Stimulated activated CD8-positive, alpha-beta memory T cell treated with anti-CD3 and anti-CD28 coated beads, Interleukin-2, amount 100 ng/mL, for 1 hour (primary cell): Measurements from ENCODE around the gene KLF1.
"Not testable (repeated sequence)": the region's sequence is repeated elsewhere in the genome, so short reads cannot be mapped to it uniquely, and the experiment has no call there.

Source experiments
- DNase-seq, 2 donors: peaks; one replicate each; pipeline ENCODE4 v3.0.0-alpha.2; 2020; ENCODE audit warnings: low read depth in 2 of 2

The KLF1 gene

DNA sequence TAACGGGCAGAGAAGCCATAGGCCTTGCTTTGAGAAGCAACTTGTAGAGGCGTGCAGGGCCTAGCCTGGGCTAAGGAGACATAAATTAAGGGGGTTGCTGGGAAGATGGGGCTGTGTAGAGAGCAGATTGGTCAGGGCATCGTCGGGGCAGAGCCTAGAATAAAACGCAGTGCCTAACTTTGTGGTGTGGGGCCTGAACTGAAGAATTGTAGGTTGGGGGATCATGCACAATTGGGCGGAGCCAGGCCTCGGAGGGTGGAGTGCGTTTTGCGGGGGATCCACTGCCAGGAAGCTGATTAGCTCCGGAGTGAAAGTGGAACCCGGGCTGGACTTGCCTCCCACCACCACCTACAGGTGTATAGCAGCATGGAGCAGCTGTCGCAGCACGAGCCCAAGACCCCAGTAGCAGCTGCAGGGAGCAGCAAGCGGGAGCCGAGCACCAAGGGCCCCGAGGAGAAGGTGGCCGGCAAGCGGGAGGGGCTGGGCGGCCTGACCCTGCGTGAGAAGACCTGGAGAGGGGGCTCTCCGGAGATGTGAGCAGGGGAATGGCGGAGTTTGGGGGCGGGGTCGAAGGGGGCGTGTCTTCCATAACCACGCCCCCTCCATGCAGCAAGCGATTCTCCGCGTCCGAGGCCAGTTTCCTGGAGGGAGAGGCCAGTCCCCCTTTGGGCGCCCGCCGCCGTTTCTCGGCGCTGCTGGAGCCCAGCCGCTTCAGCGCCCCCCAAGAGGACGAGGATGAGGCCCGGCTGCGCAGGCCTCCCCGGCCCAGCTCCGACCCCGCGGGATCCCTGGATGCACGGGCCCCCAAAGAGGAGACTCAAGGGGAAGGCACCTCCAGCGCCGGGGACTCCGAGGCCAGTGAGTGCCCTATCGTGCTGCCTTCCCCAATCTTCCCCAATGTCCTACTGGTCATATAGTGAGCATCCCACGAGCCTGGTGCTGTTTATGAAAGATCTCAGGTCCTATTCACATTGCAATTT, 19.6 kb downstream of the KLF1 start:
- DNase-seq = peak in 1 of 2 donors; percentile 52

DNA sequence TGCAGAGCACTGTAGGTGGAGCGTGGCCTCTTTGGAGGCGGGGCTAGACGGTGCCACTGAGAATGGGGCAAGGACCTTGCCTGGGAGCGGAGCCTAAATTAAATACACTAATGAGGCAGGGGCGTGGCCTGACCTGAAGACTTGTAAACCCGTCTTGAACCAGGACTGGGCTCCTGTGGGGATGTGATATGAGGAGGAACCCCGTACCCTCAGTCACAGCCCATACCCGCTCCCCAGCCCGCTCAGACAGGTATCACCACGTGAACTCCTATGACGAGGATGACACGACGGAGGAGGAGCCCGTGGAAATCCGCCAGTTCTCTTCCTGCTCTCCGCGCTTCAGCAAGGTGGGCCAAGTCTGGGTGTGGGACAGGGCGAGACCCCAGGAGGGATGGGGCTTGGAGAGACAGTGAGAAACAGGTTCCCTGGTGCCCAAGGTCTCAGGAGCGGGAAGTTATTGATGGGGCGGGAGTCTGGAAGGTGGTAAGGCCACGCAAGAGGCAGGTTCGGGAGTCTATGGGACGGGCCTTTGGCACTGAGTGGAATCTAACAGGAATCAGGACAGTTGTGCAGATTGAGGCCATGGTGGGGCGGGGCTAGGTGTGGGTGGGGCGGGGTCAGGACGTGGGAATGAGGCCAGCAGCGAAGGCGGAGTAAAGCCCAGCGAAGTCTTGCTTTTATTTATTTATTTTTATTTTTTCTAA, 20.4 kb downstream of the KLF1 start:
- DNase-seq = no peak

DNA sequence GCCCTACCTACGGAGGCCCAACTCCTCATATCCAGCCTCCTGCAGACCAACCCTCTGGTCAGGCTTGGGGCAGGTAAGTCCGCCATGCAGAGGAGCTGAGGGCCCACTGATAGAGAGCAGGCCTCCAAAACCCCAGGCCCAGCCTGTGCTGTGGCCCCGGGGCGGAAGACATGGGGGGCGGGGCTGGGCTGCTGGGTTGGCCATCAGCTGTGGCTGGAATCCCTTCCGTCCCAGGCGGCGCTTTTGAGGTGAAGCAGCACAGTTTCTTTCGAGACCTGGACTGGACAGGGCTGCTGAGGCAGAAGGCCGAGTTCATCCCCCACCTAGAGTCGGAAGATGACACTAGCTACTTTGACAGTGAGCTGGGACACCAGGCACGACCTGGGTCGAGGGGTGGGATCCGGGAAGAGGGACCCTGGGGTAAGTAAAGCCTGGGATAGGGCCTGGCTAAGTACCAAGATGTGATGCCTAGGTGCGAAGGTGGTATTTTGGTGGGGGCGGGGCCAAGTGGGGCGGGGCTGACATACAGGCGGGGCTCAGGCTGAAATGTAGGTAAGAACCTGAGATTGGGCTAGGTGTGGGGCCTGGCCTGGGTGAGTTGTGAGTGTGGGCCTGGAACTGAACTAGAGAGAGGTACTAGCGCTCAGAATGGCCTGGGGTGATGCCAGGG, 21.1 kb downstream of the KLF1 start:
- no peak for DNase-seq

DNA sequence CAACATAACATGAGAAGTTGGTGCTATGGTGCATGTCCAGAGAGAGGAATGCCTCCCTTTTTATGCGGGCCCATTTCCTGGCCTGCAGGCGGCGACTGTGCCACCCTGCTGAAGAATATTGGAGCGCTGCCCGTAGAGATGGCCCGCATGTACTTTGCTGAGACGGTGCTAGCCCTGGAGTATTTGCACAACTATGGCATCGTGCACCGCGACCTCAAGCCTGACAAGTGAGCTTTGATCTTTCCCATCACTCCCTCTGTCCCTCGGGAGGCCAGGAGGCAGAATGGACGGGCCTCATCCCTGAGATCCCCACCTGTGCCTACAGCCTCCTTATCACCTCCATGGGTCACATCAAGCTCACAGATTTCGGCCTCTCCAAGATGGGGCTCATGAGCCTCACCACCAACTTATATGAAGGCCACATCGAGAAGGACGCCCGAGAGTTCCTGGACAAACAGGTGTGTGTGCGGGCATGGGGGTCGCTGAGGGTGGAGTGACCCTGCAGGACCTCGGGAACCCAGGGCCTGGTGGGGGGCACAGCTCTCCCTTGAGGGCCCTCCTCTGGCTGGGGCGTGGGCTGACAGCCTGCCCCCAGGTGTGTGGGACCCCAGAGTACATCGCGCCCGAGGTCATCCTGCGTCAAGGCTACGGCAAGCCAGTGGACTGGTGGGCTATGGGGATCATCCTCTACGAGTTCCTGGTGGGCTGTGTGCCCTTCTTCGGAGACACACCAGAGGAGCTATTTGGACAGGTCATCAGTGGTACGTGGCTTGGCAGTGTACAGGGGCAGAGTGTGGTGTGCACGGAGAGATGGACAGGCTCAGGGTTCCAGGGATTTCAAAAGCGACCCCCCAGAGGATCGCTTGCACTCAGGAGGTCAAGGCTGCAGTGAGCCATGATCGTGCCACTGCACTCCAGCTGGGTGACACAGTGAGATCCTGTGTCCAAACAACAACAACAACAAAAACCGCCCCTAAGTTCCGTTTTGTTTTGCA, 22.0 kb downstream of the KLF1 start:
- no peak for DNase-seq

DNA sequence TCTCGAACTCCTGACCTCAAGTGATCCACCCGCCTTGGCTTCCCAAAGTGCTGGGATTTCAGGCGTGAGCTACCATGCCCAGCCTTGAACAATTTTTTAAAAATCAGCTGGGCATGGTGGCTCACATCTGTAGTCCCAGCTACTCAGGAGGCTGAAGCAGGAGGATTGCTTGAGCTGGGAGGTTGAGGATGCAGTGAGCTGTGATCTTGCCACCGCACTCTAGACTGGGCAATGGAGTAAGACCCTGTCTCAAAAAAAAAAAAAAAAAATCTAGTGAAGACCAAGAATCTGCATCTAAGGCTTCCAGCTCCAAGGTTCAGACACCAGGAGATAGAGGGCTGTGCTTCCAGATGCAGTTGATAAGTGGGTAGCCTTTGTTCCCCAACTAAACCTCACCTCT, 22.9 kb downstream of the KLF1 start:
- no peak for DNase-seq

DNA sequence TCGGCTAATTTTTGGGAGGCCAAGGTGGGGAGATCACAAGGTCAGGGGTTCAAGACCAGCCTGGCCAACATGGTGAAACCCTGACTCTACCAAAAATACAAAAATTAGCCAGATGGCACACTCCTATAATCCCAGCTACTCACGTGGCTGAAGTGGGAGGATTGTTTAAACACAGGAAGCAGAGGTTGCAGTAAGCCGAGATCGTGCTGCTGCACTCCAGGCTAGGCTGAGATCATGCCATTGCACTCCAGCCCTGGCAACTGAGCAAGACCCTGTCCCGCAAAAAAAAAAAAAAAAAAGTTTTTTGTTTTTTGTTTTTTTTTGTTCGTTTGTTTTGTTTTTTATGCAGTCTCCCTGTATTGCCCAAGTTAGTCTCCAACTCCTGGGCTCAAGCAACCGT, 27.5 kb downstream of the KLF1 start:
- DNase-seq = no peak

DNA sequence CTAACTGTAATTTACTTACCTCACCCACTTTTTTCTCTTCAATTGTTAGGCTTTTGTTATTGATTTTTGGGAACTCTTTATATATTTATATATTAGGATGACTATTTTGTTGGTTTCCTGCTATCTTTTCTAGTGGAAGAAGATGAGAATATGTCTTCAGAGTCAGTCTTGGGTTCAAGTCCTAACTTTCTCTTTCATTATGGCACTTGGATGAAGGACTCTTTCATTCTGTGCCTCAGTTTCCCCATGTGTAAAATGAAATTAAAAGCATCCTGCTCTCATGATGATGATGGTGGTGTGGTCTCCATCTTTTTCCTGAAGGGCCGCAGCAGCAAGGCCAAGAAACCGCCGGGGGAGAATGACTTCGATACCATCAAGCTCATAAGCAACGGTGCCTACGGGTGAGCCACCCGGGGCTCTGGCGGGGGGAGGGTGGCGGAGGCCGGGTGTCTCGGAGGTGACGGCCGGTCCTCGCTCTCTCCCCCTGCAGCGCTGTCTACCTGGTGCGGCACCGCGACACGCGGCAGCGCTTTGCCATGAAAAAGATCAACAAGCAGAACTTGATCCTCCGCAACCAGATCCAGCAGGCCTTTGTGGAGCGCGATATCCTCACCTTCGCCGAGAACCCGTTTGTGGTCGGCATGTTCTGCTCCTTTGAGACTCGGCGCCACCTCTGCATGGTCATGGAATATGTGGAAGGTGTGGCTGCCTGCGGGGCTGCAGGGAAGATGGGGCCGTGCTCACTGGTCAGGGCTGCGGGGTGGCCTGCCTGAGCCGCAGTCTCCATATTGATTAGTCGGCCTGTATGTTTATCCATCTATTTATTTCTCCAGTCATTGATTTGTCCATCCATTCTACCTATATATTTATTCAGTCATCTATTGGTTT, 28.7 kb downstream of the KLF1 start:
- no peak for DNase-seq

DNA sequence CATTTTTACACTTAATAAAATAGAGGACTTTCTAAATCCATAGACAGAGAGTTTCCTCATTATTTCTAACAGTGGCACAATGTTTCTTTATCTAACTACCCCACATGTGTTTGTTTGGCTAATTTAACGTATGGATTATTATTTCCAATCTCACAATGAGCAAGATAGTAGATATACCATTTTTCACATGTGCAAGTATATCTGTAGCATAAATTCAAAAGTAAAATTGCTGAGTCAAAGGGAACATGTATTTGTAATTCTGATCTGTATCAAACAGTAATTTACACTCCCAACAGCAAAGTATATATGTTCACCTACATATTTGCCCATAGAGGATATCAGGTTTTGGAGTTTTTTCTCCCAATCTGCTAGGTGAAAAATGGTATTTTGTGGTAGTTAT, 30.3 kb downstream of the KLF1 start:
- DNase-seq = no peak

DNA sequence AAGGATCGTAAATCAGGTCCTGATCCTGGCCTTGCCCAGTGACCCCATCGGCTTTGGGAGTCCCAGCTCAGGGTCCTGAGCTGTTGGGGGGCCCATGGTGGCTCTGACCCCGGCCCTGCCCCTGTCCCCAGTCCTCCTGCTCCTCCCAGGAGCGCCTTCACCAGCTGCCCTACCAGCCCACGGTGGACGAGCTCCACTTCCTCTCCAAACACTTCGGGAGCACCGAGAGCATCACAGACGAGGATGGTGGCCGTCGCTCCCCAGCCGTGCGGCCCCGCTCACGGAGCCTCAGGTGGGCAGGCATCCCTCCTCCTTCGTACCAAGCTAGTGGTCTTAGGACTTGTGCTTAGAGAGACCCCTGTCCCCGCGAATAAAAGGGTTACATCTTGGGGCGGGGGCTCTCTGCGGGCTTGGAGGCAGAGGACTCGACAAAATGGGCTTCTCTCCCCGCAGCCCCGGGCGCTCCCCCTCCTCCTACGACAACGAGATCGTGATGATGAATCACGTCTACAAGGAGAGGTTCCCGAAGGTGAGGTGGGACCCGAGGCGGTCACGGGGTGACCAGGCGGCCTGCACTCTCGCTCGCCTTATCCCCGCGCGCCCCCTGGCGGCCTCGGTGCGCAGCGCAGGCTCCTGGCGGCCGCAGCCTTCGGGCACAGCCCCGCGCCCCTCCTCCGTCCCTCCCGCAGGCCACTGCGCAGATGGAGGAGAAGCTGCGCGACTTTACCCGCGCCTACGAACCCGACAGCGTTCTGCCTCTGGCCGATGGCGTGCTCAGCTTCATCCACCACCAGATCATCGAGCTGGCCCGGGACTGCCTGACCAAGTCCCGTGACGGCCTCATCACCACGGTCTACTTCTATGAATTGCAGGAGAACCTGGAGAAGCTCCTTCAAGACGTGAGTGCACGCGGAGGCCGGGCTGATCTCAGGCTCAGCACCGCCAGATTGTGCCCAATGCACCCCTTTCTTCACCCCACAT, 39.6 kb downstream of the KLF1 start:
- DNase-seq = peak; percentile 65 to 75

DNA sequence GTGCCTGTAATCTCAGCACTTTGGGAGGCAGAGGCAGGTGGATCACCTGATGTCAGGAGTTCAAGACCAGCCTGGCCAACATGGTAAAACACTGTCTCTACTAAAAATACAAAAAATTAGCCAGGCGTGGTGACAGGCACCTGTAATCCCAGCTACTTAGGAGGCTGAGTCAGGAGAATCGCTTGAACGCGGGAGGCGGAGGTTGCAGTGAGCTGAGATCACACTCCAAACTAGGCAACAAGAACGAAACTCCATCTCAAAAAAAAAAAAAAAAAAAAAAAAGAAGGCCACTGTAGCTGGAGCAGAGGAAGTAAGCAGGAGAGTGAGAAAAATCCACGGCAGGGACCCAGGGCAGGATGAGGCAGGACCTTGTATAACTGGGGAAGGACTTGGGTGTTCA, 40.4 kb downstream of the KLF1 start:
- not testable (repeated sequence) for DNase-seq

DNA sequence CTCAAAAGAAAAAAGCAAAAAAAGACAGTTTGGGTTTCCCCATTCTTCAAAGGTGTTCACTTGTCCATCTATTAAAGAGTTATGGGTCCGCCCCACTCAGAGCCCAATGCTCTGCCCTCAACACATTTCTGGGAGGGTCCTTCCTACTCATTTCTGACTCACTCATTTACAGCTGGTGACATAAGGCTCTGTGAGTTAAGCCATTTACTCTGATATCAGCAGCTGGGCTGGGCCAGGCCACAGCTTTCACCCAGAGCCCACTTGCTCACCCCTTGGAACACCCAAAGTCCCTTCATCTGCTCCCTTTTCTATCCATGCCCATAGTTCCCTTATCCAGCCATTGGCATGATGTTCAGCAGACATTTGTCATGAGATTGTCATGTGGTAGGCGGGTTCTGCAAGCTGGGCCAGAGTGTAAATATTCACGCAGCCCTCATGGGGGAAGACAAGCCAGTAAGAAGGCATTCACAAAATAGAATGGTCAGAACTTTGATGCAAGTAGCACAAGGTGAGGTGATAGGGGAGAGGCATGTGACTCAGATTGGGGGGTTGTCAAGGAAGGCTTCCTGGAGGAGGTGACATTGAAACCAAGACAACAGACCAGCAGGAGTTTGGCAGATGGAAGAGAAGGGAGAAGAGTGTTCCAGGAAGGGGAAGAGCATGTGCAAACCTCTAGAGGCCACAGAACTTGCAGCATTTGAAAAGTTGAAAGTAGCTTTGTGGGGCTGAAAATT, 42.8 kb downstream of the KLF1 start:
- no peak for DNase-seq

DNA sequence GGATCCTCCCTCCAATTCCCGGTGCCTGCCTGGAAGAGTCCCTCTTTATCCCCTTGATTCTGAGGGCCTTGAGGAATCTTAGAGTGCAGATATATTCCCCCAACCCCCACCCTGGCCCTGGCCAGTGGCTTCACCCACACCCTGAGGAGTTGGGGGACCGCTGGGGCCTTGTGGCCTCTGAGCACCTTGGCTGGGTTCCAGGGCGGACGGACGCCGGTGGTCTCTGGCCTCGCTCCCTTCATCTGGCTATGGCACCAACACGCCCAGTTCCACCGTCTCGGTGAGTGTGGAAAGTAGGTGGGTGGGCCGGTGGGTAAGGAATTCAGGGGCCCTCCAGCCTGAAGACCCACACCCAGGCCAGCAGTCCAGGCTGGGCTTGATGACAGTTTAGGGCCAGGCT, 43.7 kb downstream of the KLF1 start:
- no peak for DNase-seq

DNA sequence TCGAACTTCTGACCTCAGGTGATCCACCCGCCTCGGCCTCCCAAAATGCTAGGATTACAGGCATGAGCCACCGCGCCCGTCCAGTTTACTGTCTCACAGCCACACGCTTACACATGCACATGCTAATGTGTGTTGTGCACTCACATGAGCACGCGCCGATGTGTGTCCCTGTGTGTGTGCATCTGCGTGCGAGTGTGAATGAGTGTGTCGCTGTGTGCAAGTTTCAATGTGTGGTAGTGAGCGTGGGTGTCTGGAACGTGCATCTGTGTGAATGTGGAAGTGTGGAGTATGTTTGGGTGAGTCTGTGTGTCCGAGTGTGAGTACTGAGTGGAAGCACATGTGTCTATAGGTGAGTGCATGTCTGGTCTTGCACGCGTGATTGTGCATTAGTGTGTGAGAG, 44.5 kb downstream of the KLF1 start:
- no peak for DNase-seq

DNA sequence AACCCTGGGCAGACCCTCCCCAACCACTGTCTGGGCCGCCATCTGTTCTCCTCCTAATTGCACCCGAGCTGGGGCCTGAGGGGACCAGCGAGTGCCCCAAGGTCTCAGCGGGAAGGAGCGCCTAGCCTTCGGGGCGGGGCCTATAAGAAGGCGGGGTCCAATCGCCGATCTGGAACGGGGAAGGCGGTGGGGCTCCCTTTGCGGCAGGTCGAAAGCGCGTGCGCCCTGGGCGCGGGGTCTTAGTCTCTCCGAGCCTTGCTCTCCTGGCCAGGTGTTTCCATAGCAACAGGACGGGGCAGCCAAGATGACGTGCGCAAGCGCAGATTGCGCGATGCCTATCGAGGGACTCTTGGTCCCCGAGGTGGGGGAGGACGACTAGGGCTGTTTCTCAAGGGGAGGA, 45.9 kb downstream of the KLF1 start:
- DNase-seq = no peak

DNA sequence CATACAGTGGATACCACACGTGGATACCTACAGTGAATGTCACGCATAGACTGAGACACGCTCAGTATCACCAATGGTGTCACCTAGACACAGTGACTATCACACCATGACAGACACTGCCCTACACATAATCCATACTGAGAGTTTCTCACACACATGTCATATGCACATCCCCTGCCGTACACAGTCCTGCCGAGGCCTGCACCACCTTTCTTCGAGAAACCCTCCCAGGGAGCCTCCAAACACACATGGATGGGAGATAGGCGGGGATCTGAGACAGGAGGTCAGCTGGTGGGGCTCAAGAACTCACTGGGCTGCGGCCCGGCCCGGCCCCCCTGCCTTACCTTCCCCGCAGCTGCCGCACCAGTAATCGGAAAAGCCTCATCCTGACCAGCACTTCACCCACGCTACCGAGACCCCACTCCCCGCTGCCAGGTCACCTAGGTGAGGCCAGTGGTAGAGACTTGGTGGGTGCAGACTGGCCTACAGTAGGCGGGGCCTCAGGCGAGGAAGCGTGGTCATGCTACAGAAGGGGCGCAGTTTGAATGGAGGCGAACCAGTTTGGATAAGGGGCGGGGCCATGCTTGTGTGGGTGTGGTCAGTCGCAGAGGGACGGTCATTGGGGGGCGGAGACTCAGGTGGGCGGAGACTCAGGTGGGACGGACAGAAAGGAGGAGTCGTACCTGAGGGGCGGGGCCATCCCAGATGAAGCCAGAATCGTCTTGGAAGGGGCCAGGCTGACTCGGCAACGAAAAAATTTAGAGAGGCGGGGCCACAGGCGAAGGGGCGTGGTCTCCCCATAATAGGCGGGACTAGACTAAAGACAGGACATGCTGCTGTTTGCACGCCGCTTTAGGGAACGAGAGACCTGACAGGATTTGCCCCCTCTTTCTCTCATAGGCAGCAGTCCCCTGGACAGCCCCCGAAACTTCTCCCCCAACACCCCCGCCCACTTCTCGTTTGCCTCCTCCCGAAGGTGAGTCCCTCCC, 46.6 kb downstream of the KLF1 start:
- DNase-seq = no peak

DNA sequence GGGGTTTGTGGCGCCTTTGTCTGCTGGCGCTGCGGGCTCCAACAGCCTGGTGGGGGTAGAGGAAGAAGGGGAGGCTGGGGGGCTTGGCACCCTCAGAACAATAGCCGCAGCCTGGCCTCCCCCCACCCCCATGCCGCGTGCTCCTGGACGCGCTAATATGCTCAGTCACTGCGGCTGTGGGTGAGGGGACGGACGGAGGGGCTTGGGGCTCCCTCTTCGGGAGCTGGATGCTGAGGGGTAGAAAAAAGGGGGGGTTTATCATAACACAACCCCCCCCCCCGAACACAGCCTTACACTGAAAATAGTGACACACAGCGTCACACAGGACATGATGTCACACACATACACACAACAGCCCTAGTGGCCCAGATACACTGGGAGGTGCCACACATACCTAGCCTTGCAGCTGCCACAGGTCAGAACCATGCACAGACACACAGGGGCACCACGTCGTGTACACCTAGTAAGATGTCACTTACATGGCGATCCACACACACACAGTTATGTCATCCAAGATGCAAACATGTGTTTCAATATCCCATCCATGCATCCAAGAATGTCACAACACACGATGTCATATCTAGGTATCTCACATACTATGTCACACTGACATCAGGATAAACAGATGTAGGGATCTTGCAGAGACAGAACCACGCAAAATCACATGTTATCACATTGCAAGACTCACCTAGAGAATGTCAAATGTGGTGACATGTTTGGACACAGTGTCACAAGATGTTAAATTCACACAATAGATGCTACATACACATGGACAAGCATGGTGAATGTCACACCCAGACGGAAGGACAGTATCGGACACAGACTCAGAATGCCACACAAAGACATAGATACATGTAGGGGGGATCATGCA, 47.9 kb downstream of the KLF1 start:
- no peak for DNase-seq
